HG03097 (cell line): ENCODE results near the gene ACTA2.

Experiments used
- ATAC-seq: cut with Tn5 transposase; IDR thresholded peaks from one replicate; pipeline ENCODE4 v1.9.1; 2021; ENCODE audit not compliant: unreplicated experiment, low FRiP score

ACTA2 gene

DNA sequence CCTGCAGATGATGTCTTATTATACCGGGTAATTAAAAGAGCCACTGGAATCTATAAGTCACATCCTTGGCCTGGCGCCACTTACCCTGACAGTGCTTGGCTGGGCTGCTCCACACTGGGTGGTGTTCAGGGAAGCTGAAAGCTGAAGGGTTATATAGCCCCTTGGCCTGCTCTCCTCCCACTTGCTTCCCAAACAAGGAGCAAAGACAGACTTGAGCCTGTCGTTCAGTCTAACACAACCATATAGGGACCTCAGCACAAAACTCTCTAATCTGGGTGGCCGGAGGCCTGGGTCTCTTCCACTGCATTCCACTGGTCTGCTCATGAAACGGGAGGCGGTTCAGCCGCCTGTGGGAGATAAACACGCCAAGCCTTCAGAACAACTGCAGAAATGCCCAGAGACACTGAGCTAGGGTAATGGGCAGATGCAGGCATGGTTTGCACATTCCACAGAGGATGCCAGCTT is at the start of gene ACTA2:
Gene ACTA2 (minus strand): TSS at position 127 of the 465 bp plus-strand sequence. CDS start 3,843 bp downstream, outside the sequence.
- ATAC-seq, result no peak

DNA sequence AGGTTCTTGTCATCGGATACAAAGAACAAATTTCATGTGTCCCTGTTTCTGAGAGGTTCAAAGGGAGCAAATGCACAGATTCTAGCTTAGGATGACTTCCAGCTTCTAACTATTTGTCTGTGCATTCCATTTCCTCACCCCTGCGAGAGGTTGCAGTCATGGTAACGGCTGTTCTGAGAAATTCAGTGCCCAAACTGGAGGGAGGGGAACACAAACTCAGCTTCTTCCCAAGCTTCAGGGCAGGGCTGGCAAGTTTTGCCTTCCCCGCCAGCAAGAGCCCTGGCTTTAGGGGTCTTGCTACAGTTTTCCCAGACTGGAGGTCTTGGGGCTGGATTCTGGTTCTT is 49.1 kb upstream of the ACTA2 start:
- no peak for ATAC-seq

DNA sequence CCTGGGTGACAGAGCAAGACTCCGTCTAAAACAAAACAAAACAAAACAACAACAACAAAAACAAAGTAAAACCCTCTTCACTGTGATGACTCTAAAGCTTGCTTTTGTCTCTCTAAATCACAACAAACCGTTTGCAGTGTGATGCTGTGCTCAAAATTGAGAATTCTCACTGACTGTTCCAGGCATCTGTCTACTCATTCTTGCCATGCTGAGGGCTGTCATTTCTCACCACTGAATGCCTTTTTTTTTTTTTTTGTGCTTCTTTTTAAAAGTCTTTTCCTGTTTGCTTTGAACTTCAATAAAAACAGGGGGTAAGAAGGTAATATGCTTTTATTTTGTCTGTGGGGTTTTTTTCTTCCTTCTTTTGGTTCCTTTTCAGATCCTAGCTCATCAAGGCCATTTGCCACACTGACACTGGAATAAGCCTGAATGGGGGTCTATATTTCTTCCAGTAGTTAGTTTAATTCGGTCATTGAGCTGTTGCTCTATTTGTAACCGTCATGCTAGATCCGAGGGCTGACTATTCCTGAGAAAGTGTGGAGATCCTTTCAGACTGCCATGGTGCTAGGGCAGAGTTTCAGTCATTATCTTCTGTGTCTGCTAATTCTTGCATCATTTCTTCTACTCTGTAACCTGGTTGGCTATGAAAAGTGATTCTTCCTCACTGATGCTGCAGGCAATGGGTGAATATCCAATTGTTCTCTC is 48.6 kb upstream of the ACTA2 start:
- ATAC-seq, result no peak

DNA sequence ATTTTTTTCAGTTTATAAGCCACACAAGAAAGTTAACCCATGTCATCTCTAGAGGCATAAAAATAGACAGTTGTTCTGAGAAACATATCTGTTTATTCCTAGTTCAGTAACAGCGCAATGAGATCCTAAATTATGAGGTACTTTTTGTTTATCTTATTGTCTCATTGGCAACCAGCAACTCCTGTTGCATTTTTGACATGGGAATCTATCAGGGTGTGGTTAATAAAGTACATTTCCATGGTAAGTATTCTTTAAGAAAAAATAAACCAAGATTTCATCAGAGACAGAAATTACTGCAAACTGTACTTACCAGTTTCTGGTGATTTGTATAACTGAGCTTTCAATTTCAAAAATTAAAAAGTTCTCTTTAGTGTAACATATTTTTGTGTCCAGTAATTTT is 47.1 kb upstream of the ACTA2 start:
- no peak for ATAC-seq

DNA sequence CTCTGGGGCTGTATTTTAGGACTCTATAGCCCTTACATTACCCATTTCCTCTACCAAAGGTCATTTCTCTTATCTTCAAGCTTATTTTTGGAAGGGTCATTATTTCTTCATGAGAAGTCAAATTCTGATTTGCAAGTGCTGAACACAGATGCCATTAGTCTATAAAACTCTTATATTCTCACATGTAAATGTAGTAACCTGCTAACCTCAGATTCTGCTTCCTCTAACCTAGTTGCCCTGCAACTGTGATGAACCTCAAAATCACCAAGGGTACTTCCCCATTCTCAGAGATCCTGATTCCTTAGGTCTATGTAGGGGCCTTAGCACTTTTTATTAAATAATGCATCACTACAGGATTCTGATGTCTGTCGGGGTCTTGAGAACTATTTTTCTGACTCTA is 44.4 kb upstream of the ACTA2 start:
- no peak for ATAC-seq

DNA sequence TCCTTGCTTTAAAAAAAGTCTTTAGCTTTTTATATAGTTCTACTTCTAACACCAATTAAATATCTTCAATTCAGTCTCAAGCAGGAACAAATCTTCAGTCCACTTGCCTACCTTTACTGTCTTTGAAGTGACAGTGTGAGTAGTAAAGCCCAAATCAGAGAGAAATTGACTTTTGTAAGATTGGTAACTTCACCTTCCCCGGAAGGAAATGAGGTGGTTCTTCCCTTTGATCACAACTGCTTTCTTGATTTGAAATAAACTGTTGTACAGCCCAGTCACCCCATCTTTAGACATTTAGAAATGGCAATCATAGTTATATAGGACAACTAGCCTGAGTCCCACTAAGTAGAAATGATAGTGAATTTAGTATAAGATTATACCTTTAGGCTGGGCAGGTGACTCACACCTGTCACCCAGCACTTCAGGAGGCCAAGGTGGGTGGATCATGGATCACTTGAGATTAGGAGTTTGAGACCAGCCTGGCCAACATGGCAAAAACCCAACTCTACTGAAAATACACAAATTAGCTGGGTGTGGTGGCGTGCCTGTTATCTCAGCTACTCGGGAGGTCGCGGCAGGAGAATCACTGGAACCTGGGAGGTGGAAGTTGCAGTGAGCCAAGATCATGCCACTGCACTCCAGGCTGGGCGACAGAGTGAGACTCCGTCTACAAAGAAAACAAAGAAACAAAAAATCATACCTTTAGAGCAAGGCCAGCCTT is 42.7 kb upstream of the ACTA2 start:
- ATAC-seq, result no peak

DNA sequence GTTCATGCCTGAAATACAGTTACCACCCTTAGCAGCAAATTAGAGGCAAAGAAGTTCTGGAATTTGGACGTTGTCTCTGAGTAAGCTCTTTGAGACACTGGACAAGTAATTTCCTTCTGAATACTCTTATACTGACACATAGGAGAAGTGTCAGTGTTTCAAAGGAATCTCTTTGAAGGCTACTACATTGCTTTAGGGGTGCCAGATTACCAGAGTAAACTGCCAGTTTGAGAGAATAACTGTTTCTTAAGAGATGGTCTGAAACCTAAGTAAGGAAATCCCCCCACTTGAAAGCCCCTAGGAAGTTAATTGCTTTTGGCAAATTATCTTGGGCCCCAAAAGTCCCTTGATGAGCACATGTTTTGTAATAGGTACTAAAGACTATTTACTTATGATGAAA is 41.4 kb upstream of the ACTA2 start:
- ATAC-seq, result no peak

DNA sequence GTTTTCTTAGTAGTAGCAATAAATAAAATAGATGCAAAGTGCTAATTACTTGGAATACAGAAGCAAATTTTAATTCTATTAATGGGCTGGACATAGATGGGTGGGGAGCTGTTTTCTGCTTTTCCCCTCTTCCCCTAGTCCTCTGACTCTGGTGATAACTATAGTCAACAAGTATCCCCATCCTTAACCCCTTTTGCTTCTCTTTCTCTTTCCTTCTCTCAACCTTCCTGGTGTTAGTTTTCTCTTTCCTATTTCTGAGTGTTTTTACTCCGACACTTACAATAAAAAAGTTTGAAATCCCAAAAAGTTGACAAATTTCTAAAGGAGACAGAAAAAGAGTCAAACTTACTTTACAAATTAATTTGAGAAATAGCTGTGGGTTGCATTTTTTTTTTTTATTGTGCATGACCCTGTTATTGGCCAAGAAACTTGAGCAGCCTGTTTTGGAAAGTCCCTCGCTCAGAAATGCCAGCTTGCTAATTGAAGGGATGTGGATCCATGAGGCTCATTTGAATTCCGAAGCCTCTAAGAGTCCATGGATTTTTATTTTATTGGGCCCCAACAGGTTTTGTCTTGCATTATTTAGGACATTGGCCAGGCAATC is 40.5 kb upstream of the ACTA2 start:
- no peak for ATAC-seq

DNA sequence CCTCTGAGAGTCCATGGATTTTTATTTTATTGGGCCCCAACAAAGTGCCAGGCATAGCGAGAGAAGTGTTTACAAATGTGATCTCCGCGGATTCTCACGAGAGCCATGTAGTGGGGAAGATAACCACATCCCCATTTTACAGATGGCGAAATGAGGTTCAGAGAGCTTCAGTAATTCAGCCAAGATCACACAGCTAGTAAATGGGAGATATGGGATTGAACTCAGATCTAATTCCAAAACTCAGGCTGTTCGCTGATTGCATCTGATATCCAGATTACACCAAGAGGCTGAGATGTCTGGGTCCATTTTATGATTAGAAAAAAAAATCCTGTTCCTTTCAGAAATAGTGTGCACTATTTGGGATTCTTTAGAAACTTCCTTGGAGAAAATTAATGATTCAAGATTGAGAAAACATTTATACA is 39.3 kb upstream of the ACTA2 start:
- no peak for ATAC-seq

DNA sequence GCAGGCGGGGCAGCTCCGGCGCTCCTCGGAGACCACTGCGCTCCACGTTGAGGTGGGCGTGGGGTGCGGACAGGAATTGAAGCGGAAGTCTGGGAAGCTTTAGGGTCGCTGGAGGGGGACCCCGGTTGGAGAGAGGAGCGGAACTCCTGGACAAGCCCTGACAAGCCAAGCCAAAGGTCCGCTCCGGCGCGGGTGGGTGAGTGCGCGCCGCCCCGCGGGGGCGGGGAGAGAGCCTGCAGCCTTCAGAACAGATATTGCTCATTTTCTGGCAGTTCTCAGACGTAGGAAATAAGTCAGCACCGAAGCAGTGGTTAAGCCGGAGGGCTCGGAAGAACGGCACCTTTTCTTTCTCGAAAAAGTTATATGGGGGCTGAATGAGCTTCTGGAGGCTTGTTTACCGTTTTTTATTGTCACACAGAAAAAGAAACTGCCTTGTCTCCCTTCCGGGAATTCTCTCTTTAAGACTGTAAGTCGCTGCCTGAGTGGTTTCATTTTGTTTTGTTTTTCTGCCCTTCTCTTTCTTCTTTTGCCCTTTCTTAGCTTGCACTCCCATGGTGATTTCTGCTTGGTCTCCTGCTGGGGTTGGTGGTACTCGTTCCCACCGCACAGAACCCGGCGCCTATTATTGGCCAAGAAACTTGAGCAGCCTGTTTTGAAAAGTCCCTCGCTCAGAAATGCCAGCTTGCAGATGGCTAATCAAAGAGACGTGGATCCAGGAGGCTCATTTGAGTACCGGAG is 38.8 kb upstream of the ACTA2 start:
- ATAC-seq, result no peak

DNA sequence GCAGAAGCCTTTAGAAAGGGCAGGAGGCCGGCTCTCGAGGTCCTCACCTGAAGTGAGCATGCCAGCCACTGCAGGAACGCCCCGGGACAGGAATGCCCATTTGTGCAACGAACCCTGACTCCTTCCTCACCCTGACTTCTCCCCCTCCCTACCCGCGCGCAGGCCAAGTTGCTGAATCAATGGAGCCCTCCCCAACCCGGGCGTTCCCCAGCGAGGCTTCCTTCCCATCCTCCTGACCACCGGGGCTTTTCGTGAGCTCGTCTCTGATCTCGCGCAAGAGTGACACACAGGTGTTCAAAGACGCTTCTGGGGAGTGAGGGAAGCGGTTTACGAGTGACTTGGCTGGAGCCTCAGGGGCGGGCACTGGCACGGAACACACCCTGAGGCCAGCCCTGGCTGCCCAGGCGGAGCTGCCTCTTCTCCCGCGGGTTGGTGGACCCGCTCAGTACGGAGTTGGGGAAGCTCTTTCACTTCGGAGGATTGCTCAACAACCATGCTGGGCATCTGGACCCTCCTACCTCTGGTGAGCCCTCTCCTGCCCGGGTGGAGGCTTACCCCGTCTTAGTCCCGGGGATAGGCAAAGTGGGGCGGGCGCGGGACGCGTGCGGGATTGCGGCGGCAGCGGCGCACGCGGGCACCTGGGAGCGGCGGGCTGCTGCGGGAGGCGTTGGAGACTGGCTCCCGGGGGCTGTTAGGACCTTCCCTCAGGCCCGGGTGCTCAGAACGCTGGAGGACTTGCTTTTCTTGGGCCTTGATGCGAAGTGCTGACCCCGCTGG is 38.0 kb upstream of the ACTA2 start, which contains the start of gene FAS:
Gene FAS (plus strand): TSS at position 415 of the 777 bp plus-strand sequence. CDS start 79 bp downstream, at position 494.
- peak; percentile 49 for ATAC-seq

DNA sequence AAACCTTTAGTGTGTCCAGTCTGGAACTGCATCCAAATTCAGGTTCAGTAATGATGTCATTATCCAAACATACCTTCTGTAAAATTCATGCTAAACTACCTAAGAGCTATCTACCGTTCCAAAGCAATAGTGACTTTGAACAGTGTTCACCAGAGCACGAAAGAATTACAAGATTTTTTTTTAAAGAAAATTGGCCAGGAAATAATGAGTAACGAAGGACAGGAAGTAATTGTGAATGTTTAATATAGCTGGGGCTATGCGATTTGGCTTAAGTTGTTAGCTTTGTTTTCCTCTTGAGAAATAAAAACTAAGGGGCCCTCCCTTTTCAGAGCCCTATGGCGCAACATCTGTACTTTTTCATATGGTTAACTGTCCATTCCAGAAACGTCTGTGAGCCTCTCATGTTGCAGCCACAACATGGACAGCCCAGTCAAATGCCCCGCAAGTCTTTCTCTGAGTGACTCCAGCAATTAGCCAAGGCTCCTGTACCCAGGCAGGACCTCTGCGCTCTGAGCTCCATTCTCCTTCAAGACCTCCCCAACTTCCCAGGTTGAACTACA is 37.3 kb upstream of the ACTA2 start:
- peak; percentile 3 for ATAC-seq

DNA sequence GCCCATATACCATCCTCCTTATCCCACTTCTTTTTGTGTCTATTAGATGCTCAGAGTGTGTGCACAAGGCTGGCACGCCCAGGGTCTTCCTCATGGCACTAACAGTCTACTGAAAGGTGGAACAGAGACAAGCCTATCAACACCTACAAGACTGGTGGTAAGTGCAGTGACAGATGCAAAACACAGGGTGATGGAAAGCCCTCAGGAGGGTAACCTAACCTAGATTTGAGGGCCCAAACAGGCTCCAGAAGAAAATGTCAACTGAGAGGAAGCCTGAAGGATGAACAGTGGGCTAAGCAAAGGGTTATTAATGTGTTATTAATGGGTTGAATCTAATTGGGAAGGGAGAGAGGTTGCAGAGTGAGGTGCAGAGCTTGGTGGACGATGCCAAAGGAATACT is 36.9 kb upstream of the ACTA2 start:
- ATAC-seq, result no peak

DNA sequence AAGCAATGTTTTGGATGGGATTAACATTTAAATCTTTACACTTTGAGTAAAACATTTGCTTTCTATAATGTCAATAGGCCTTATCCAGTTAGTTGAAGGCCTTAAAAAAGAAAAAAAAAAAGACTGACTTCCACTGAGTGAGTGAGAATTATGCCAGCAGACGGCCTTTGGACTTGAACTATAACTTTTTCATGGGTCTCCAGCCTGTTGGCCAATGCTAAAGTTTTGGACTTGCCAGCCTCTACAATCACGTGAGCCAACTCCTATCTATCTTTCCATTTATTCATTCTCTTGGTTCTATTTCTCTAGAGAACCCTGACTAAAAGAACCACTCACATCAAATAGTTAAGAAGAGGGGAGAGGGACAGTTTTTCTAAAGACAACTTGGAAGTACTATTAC is 35.3 kb upstream of the ACTA2 start:
- no peak for ATAC-seq

DNA sequence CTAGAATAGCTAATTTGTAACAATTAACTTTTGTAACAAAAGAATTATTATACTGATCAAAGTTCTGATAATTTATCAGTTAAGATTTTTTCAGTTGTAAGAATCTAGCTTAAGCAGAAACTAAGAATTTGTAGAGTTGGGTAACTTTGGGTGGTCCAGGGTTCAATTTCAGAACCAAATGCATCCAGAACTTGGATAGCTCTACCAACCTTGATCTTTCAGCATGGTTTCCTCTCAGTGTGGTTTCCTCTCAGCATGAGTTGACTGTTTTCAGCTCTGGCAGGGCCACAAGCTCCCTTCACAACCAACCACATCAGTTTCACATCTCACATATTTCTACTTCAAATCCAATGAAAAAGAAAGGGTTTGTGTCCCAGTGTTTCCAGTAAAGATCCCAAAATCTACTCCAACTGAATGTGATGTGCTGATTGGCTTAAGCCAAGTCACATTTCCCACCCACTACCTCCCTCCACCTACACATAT is 34.7 kb upstream of the ACTA2 start:
- no peak for ATAC-seq

DNA sequence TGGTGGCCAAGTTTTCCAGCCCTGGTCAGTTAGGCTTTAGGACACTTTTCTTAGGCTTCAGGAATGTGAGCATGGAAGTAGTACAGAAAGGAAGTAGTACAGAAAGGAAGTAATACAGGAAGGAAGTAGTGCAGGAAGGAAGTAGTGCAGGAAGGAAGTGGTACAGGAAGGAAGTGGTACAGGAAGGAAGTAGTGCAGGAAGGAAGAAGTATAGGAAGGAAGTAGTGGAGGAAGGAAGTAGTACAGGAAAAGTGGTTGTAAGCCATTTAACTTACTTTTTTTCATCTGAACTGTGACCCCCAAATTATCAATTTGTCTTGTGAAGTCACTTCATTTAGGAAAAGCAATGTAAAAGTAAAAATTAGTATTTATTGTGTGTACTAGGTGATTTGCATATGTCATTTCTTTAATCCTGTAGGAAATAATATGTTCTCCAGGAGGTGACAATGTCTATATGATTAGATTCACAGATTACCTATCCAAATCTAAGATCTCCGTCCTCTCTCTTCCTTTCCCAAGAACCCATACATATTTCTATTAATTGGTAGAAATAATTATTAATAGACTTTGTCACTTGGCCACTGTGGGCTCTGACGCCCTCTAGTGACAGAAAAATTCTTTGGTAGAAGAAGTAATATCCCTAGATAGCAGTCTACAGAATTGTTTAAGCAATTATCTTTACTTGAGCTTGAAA is 34.1 kb upstream of the ACTA2 start:
- ATAC-seq, result no peak

DNA sequence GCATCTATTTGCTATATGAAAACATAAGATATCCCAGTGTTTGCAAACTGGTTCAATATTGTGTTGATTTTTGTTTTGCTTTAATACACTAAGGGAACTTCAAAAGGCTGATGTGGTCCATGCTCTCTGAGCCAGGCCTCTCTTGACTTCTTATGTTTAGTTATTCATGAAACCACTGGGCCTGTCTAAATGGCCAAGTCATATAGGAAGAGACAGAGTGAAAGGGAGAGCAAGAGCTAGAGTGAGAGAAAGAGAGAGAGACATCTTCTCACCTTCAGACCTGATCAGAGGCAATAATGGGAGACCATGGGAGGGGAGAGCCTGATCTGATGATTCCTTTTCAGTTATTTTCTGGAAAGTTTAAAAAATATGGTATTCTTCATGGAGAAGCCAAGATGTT is 32.0 kb upstream of the ACTA2 start:
- ATAC-seq, result no peak

DNA sequence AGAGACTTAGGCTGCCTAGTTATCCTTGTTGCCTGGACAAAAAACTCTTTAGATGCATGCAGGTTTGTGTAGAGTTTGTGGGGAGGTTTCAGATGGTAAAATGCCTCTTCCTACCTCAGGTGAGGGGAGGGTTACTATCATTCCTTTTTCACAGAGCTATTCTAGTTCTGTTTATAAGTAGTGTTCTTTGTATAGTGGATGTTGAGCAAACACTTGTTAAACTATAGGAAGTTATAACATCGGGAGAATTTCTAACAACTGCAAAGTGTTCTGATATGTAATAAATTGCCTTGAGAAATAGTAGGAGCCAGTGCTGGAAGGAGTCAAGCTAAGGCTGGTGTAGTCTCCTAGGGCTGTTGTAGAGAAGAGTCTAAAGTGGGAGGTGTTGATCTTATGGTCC is 31.4 kb upstream of the ACTA2 start:
- ATAC-seq, result no peak

DNA sequence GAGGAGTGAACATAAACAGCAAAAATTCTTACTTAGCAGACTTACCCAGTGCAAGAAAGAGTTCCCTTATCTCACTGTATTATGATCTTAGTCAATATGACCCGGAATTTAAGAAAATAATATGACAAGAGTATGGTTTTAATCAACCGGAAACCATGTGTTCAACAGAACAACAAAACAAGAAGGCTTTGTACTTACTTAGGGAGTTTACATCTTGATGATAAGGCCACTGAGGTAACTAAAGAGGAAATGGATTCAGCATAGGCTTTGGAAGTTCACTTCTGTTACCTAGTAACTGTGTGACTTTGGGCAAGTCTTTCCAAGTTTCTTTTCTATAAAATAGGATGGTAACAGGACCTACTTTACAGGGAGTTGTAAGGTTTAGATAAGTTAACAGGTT is 30.6 kb upstream of the ACTA2 start:
- no peak for ATAC-seq
